Fibroblast of skin of scalp (primary cell): ENCODE measurements around the gene LCA5.
"Not testable (repeated sequence)": the region's sequence is repeated elsewhere in the genome, so short reads cannot be mapped to it uniquely, and the experiment has no call there.

ENCODE experiments used
- DNase-seq: peaks from one replicate; pipeline ENCODE4 v3.0.0-alpha.2; 2013

Gene LCA5

GRCh38 chr6:79466207-79466834, 70.9 kb downstream of the LCA5 start:
- peak; percentile 38 for DNase-seq

- no peak for DNase-seq
These were observed 71.8 kb downstream of the LCA5 start for GRCh38 chr6:79465381-79465780.

GRCh38 chr6:79463621-79464050, 73.6 kb downstream of the LCA5 start:
- DNase-seq: no peak

GRCh38 chr6:79461205-79461604, 76.0 kb downstream of the LCA5 start:
- no peak for DNase-seq

- DNase-seq: no peak
These were observed 81.8 kb downstream of the LCA5 start for GRCh38 chr6:79455446-79455845.

- peak; percentile 11 for DNase-seq
These were observed 83.6 kb downstream of the LCA5 start for GRCh38 chr6:79453558-79454042.

- DNase-seq: no peak
These were observed 86.2 kb downstream of the LCA5 start for GRCh38 chr6:79450984-79451383.

GRCh38 chr6:79446006-79446405, 91.2 kb downstream of the LCA5 start:
- DNase-seq: no peak

- not testable (repeated sequence) for DNase-seq
These were observed 93.4 kb downstream of the LCA5 start for GRCh38 chr6:79443876-79444275.

GRCh38 chr6:79441192-79441591, 96.0 kb downstream of the LCA5 start:
- DNase-seq: no peak

- DNase-seq: no peak
These were observed 96.6 kb downstream of the LCA5 start for GRCh38 chr6:79440598-79440997.

GRCh38 chr6:79438030-79438429, 99.2 kb downstream of the LCA5 start:
- DNase-seq: peak; percentile 10

GRCh38 chr6:79436241-79436640, 101.0 kb downstream of the LCA5 start:
- DNase-seq: no peak

- no peak for DNase-seq
These were observed 101.5 kb downstream of the LCA5 start for GRCh38 chr6:79435746-79436145.
